ENCODE results near the gene MPP7. TPM values are rescaled to one million over a fixed set of nuclear protein-coding genes. Genes with fewer than 3 reads are reported as not detected.

Gene MPP7
- total and polyA plus RNA-seq, 8 donors: 11.9 to 38.3 (median 14.4) TPM

DNA sequence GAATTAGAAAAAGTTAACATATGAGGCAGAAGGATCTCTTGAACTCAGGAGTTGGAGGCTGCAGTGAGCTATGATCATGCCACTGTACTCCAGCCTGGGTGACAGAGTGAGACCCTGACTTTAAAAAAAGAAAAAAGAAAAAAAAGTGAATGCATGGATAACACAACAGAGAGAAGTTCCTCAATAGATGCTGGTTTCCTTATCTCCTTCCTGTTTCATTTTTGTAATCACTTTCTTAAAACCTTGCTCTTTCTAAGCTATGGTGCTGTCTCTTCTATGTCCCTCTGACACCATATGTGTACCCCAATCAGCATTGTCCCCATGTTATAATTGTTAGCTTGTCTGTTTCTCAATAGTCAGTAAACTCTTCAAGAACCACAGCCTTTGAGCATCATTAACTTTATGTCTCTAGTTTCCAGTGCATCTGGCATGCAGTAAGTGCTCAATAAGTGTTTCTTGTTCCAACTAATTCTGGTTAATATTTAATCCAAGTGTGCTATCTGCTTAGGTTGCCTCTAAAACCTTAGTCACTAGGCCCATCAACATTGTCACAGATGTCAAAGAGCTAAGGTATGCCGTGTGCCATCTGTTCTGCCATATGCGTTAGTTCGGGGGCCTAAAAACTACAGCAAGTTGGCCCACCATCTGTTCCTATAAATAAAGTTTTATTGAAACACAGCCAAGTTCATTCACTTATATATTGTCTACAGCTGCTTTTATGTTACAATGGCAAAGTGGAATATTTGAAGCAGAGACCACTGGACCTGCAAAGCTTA lies 36.2 kb downstream of the MPP7 start:
- DNase-seq: no peak
- H3K27me3 ChIP-seq: no peaks in the 10 kb centered on the region
- H3K4me1 ChIP-seq: peaks cover 0 to 7% of the 10 kb centered on the region in 2 donors
- no peaks in the 10 kb centered on the region for H3K9me3 ChIP-seq
- H3K27ac ChIP-seq: peak overlapping the region in 1 of 2 donors; percentile 76
- intact Hi-C loops (cut with DNase I): no loop called here
- no peaks in the 10 kb centered on the region for H3K36me3 ChIP-seq
- no peak overlapping the region for H3K4me3 ChIP-seq
- no peak for ATAC-seq
- TF ChIP-seq, protein P1, sequence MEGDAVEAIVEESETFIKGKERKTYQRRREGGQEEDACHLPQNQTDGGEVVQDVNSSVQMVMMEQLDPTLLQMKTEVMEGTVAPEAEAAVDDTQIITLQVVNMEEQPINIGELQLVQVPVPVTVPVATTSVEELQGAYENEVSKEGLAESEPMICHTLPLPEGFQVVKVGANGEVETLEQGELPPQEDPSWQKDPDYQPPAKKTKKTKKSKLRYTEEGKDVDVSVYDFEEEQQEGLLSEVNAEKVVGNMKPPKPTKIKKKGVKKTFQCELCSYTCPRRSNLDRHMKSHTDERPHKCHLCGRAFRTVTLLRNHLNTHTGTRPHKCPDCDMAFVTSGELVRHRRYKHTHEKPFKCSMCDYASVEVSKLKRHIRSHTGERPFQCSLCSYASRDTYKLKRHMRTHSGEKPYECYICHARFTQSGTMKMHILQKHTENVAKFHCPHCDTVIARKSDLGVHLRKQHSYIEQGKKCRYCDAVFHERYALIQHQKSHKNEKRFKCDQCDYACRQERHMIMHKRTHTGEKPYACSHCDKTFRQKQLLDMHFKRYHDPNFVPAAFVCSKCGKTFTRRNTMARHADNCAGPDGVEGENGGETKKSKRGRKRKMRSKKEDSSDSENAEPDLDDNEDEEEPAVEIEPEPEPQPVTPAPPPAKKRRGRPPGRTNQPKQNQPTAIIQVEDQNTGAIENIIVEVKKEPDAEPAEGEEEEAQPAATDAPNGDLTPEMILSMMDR (IDR thresholded peaks at IDR 0.05): no peak

DNA sequence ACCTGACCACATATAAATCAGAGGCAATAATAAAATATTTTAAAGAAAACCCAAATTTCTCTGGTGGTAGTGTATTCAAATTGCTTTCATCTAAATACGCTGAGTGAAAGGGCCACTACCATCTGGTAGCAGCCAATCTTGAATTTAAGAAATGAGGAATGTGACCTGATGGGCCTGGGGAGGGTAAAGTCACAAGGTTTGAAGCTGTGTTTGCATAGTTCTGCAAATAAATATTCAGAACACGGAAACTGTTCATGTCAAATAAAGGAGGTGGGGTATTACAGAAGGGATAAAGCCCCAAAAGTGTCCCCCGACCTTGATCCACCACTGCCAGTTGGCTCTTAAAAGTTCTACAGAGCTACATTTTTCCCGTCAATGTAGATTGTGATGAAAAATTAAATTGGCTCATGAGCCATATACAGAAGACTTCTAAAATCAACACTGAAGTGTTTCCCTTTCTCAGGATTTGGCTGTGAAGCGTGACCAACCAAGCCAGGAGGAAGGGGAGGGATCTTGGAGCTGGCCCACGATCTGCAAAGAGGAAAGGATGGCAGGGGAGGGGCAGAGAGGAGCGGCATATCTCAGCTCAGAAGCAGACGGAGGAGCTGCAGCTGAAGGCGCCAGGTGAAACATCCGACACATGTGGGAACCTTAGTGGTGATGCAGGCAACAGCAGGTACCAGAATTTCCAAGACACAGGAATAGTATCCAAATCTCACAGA lies 39.6 kb downstream of the MPP7 start:
- DNase-seq: peak in 1 of 4 donors; percentile 48
- intact Hi-C loops (cut with DNase I): no loop called here
- Histone ChIP-seq H3K27me3 (no peaks in the 10 kb centered on the region), H3K4me1 (peaks cover 0 to 7% of the 10 kb centered on the region in 2 donors), H3K9me3 (no peaks in the 10 kb centered on the region), H3K27ac (peak overlapping the region; percentile 46 to 63), H3K36me3 (no peaks in the 10 kb centered on the region), H3K4me3 (no peak overlapping the region)
- peak; percentile 91 for ATAC-seq
- TF ChIP-seq, protein P1 (IDR thresholded peaks at IDR 0.05): no peak

DNA sequence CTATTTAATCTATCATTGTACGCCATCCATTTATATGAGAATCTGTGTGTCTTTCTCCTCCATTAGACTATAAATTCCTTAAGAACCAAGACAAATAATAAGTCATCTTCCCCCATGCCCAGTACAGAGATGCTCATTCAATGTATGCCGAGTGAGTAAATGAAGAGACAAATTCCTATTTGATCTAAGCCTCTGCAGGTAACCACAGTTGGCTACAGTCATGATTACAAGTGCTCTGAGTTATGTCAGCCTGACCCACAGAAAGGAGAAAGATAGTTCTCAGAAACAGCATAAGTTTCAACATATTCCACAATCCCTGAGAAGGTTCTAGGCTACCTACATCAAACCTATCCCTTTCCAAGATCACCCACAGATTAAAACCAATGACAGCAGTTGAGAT lies 46.1 kb downstream of the MPP7 start:
- ATAC-seq (no peak), DNase-seq (no peak)
- Histone ChIP-seq H3K9me3 (no peaks in the 10 kb centered on the region), H3K4me3 (no peak overlapping the region), H3K4me1 (peaks cover 0 to 27% of the 10 kb centered on the region in 2 donors), H3K27me3 (no peaks in the 10 kb centered on the region), H3K27ac (no peak overlapping the region), H3K36me3 (no peaks in the 10 kb centered on the region)
- TF ChIP-seq, protein P1 (IDR thresholded peaks at IDR 0.05): no peak
- intact Hi-C loops (cut with DNase I): no loop called here

DNA sequence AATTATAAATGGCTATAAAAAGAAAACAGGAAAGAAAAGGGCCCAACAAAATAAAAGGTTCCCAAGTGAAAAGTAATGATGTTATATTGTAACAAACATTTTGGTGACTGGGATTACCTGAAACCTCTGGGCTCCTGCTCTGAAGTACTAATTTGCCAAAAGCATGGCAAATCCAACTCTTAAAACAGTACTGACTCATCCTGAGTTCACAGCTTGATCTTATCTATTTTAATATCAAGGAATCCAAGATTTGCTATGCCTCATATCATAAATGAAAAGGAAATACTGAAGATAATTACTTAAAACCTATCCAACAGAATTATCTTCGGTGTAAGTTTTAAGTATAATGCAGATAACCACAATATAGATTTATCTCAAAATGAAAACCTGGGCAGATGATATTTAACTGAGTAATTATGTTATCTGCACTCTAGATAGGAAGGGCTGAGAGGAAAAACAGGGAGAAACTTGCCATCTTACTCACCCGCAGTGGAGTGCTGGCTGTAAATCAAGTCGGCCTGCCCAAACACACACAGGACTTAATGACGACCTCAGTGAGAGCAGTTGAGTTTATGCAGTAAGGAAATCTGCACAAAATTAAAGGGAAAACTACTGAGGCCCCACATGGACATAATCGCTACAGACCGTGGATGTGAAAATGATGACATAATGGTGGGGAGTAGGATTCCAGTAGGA lies 48.4 kb downstream of the MPP7 start:
- Histone ChIP-seq H3K36me3 (no peaks in the 10 kb centered on the region), H3K4me1 (peaks cover 0 to 29% of the 10 kb centered on the region in 2 donors), H3K9me3 (no peaks in the 10 kb centered on the region), H3K27ac (no peak overlapping the region), H3K27me3 (peaks cover 0 to under 1% of the 10 kb centered on the region in 2 donors), H3K4me3 (no peak overlapping the region)
- ATAC-seq (peak; percentile 77), DNase-seq (peak in 1 of 4 donors; percentile 53)
- intact Hi-C loops (cut with DNase I): no loop called here
- TF ChIP-seq, protein P1 (IDR thresholded peaks at IDR 0.05): no peak
